Ovary (tissue), 9 donors: ENCODE results near the gene HCFC1R1. TPM values are rescaled to one million over a fixed set of nuclear protein-coding genes. Genes with fewer than 3 reads are reported as not detected.

ENCODE experiments used
- DNase-seq, 5 donors: peaks; one replicate each; pipeline ENCODE4 v3.0.0-alpha.2; 2019 to 2020
- H3K27ac ChIP-seq, 2 donors: fragments of 200-600 bp; one replicate each; pipeline versions ENCODE4 v1.5.1 to v1.8.0; 2019 to 2022
- H3K27me3 ChIP-seq: fragments of 200-600 bp; one replicate; pipeline ENCODE4 v1.8.0; 2022
- H3K36me3 ChIP-seq: fragments of 200-600 bp; sonication (generic); one replicate; pipeline ENCODE4 v1.5.1; 2019
- H3K4me1 ChIP-seq: one replicate; pipeline ENCODE4 v1.8.1; 2013; ENCODE audit warnings: mild to moderate bottlenecking, moderate library complexity; ENCODE audit not compliant: insufficient read depth
- H3K4me3 ChIP-seq: fragments of 200-600 bp; sonication (generic); one replicate; pipeline ENCODE4 v1.5.1; 2017
- H3K9me3 ChIP-seq, 2 donors: fragments of 200-600 bp in 1 of 2; sonication (generic) in 1 of 2; one replicate each; pipeline versions ENCODE4 v1.5.1 to v1.8.1; 2013 to 2019; ENCODE audit warnings: mild to moderate bottlenecking in 1 of 2, moderate library complexity in 1 of 2
- CTCF ChIP-seq, 3 donors: fragments of 450-650 bp in 2 of 3; fragments of 200-600 bp in 1 of 3; IDR thresholded peaks; one replicate each; pipeline versions ENCODE4 v1.5.1 to v1.8.0; 2016 to 2022; ENCODE audit warnings: antibody characterized with exemption in 3 of 3, mild to moderate bottlenecking in 1 of 3
- EP300 ChIP-seq: sonication (generic); formaldehyde crosslinking; IDR thresholded peaks from one replicate; pipeline ENCODE4 v1.6.1; 2017; ENCODE audit warnings: antibody characterized with exemption
- POLR2A ChIP-seq: fragments of 450-650 bp; IDR thresholded peaks from one replicate; pipeline ENCODE4 v1.6.1; 2017; ENCODE audit warnings: antibody characterized with exemption, mild to moderate bottlenecking, moderate library complexity
- WGBS, 3 donors: extraction: QIAGEN DNeasy Blood & Tissue Kit in 1 of 3; methylation state at CpG; one replicate each; pipeline versions ENCODE4 v1.1.5 to v1.1.7; 2013 to 2017; 5-methylcytosine and 5-hydroxymethylcytosine counted together
- intact Hi-C, 4 donors: fragments of 100-400 bp; cut with DNase I; formaldehyde crosslinking; loops; one replicate each; pipeline versions ENCODE4 v1.11.0 to v1.15.1; 2022 to 2023
- polyA plus RNA-seq, 2 donors: library from polyadenylated mRNA; stranded (reverse); fragments of 200-250 nt in 1 of 2; fragments of 350-450 nt in 1 of 2; fragmentation: Illumina TruSeq in 1 of 2; extraction: RNeasy Lipid Tissue Mini Kit (QIAGEN cat#74804) in 1 of 2; gene quantifications; one replicate each; pipeline ENCODE4 v1.2.3, GENCODE V29; 2013 to 2014
- total RNA-seq, 7 donors: library from RNA; depleted of rRNA in 2 of 7; stranded (reverse); fragments of >200 nt in 2 of 7; fragmentation: NEBNext Ultra II Directional in 3 of 7; extraction: Animal tissue kit (Norgen Biotek cat#: 25700) in 3 of 7; gene quantifications; one replicate each; pipeline versions ENCODE4 v1.1.0 to v1.2.4, GENCODE V29; 2016 to 2023
- donor health status: DM: no; HTN: no; CAD: no; lungs with moderate emphysema.
- donor health status: DM: no; HTN: no; CAD: no.
- donor health status: Bipolar disorder and iron deficiency.
- donor health status: DM: yes; HTN: yes; CAD: no.
- donor health status: DM: no; HTN: no; CAD: no.
- donor health status: DM: yes; HTN: yes; CAD: no.

The HCFC1R1 gene
- total and polyA plus RNA-seq, 9 donors, result 15.9 to 82.0 (median 55.1) TPM

DNA sequence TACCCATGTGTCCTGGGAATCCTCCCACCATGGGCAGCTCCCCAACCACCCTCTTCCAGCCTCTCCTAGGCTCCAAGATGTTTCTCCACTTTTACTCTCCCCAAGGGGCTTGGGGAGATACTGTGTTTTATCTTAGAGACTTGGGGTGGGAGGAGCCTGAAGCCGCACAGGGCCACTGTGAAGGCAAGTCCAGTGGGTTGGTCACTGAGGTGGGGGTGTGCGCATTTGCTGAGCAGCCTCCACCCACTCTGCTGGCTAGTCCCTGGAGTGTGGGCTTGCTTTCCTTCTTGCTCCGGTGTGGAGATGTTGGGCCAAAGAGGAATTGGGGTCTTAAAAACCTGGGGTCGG lies 15.1 kb downstream of the HCFC1R1 start:
- Histone ChIP-seq H3K27ac (no peak overlapping the region), H3K36me3 (no peaks in the 10 kb centered on the region), H3K4me3 (no peak overlapping the region), H3K4me1 (no peaks in the 10 kb centered on the region), H3K9me3 (no peaks in the 10 kb centered on the region), H3K27me3 (peaks cover 8% of the 10 kb centered on the region)
- intact Hi-C loops, result no loop called here
- 24 to 53% (median 50%) methylated on average over 4 of the region's 4 CpGs for WGBS, 3 donors
- no peak for DNase-seq
- TF ChIP-seq POLR2A, result no peak
- TF ChIP-seq EP300, result no peak
- no peak for TF ChIP-seq CTCF (IDR thresholded peaks at IDR 0.05)

- Histone ChIP-seq H3K9me3 (no peaks in the 10 kb centered on the region), H3K4me1 (no peaks in the 10 kb centered on the region), H3K36me3 (no peaks in the 10 kb centered on the region), H3K27me3 (peaks cover 8% of the 10 kb centered on the region), H3K4me3 (no peak overlapping the region), H3K27ac (no peak overlapping the region)
- intact Hi-C loops, result no loop called here
- no peak for TF ChIP-seq EP300
- no peak for TF ChIP-seq CTCF (IDR thresholded peaks at IDR 0.05)
- TF ChIP-seq POLR2A, result no peak
- 21 to 34% (median 33%) methylated on average over 17 of the region's 17 CpGs for WGBS, 3 donors
- no peak for DNase-seq
These were observed 15.6 kb downstream of the HCFC1R1 start for GRCh38 chr16:3007957-3008689.

- intact Hi-C loops, result no loop called here
- Histone ChIP-seq H3K9me3 (no peaks in the 10 kb centered on the region), H3K27ac (no peak overlapping the region), H3K4me3 (no peak overlapping the region), H3K36me3 (no peaks in the 10 kb centered on the region), H3K27me3 (peaks cover 8% of the 10 kb centered on the region), H3K4me1 (no peaks in the 10 kb centered on the region)
- no peak for DNase-seq
- 53 to 58% (median 53%) methylated on average over 13 of the region's 13 CpGs for WGBS, 3 donors
- TF ChIP-seq POLR2A (no peak), EP300 (no peak), CTCF (IDR thresholded peaks at IDR 0.05) (no peak)
These were observed 16.4 kb downstream of the HCFC1R1 start for GRCh38 chr16:3007059-3007956.

- intact Hi-C loops, result no loop called here
- Histone ChIP-seq H3K36me3 (no peaks in the 10 kb centered on the region), H3K27me3 (peaks cover 8% of the 10 kb centered on the region), H3K4me3 (no peak overlapping the region), H3K27ac (no peak overlapping the region), H3K9me3 (no peaks in the 10 kb centered on the region), H3K4me1 (no peaks in the 10 kb centered on the region)
- 7 to 8% (median 8%) methylated on average over 20 to 25 of the region's 25 CpGs for WGBS, 3 donors
- no peak for DNase-seq
- TF ChIP-seq EP300 (no peak), POLR2A (no peak), CTCF (IDR thresholded peaks at IDR 0.05) (no peak)
These were observed 18.9 kb downstream of the HCFC1R1 start for GRCh38 chr16:3004781-3005284.
